ENCODE measurements around the gene APOBEC4. TPM values are rescaled to one million over a fixed set of nuclear protein-coding genes. Genes with fewer than 3 reads are reported as not detected.
A peak's percentile ranks its signal among the peaks of the same experiment; 100 is the strongest.
"Not testable (repeated sequence)": the region's sequence is repeated elsewhere in the genome, so short reads cannot be mapped to it uniquely, and the experiment has no call there.

APOBEC4 gene
- total RNA-seq, 1 donor from 2014 or later: not detected

GRCh38 chr1:183689762-183690204, 36.7 kb upstream of the APOBEC4 start:
- H3K9me3 Mint-ChIP-seq: no peaks in the 10 kb centered on the region
- DNase-seq (ENCODE audit: low read depth, low spot score): no peak
- TF ChIP-seq CTCF (conservative IDR thresholded peaks at IDR 0.05): no peak
- no peaks in the 10 kb centered on the region for H3K36me3 Mint-ChIP-seq (ENCODE audit: low read depth)
- H3K27me3 Mint-ChIP-seq (ENCODE audit: low read depth): no peaks in the 10 kb centered on the region
- H3K27ac Mint-ChIP-seq (ENCODE audit: unreplicated experiment): no peak overlapping the region
- peaks cover 5% of the 10 kb centered on the region for H3K4me1 Mint-ChIP-seq
- no peak overlapping the region for H3K4me3 Mint-ChIP-seq

GRCh38 chr1:183688341-183689060, 35.4 kb upstream of the APOBEC4 start:
- Mint-ChIP-seq H3K4me1 (peaks cover 5% of the 10 kb centered on the region), H3K36me3 (ENCODE audit: low read depth) (no peaks in the 10 kb centered on the region)

DNA sequence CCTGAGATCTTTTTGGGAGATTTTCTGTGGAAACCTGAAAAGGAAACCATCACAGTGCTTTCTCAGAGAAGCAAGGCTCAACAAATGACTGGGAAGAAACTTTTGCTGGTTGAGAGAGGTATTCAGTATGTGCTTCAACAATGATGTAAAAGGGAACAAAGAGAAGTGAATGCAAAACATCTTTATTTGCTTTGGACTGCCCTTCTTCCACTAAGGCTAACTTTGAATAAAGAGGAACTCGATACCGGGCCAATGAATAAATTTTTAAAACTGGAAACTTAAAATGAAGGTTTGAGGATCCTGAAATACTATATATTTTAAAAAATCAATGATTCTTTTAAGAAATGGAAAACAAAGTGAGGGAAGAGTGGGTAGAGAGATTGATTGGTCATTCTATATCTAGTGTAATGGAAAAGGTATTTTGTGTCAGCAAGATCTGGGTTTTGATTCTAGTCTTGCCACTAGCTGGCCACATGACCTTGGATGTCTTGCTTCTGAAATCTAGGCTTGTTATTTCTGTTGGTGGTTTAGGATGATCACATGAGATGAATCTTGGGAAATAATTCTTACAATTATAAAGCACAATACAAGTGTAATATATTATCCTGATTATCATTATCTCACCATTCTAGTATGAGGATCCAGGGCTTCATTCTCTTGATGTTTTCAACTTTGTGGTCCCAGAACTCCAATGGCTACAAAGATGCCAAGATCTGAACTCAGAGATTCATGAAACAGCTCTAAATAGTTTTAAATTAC, 34.6 kb upstream of the APOBEC4 start:
- H3K4me1 Mint-ChIP-seq: peaks cover 5% of the 10 kb centered on the region
- no peak for TF ChIP-seq CTCF (conservative IDR thresholded peaks at IDR 0.05)
- DNase-seq (ENCODE audit: low read depth, low spot score): no peak
- H3K27ac Mint-ChIP-seq (ENCODE audit: unreplicated experiment): no peak overlapping the region
- H3K4me3 Mint-ChIP-seq: no peak overlapping the region
- H3K36me3 Mint-ChIP-seq (ENCODE audit: low read depth): peaks cover 3% of the 10 kb centered on the region
- no peaks in the 10 kb centered on the region for H3K27me3 Mint-ChIP-seq (ENCODE audit: low read depth)
- peaks cover 4% of the 10 kb centered on the region for H3K9me3 Mint-ChIP-seq

More at GRCh38 chr1:183688341-183689060, 35.4 kb upstream of the APOBEC4 start:
- no peaks in the 10 kb centered on the region for H3K27me3 Mint-ChIP-seq (ENCODE audit: low read depth)
- TF ChIP-seq CTCF (conservative IDR thresholded peaks at IDR 0.05): no peak
- DNase-seq (ENCODE audit: low read depth, low spot score): no peak
- H3K9me3 Mint-ChIP-seq: no peaks in the 10 kb centered on the region
- no peak overlapping the region for H3K27ac Mint-ChIP-seq (ENCODE audit: unreplicated experiment)
- H3K4me3 Mint-ChIP-seq: no peak overlapping the region

GRCh38 chr1:183686229-183686628, 33.1 kb upstream of the APOBEC4 start:
- Mint-ChIP-seq H3K27me3 (ENCODE audit: low read depth) (no peaks in the 10 kb centered on the region), H3K9me3 (peaks cover 8% of the 10 kb centered on the region), H3K36me3 (ENCODE audit: low read depth) (peaks cover 6% of the 10 kb centered on the region), H3K27ac (ENCODE audit: unreplicated experiment) (no peak overlapping the region), H3K4me3 (no peak overlapping the region), H3K4me1 (peaks cover 5% of the 10 kb centered on the region)
- DNase-seq (ENCODE audit: low read depth, low spot score): no peak
- no peak for TF ChIP-seq CTCF (conservative IDR thresholded peaks at IDR 0.05)

- Mint-ChIP-seq H3K4me3 (no peak overlapping the region), H3K36me3 (ENCODE audit: low read depth) (peaks cover 9% of the 10 kb centered on the region), H3K4me1 (peaks cover 5% of the 10 kb centered on the region), H3K9me3 (peaks cover 8% of the 10 kb centered on the region), H3K27ac (ENCODE audit: unreplicated experiment) (no peak overlapping the region), H3K27me3 (ENCODE audit: low read depth) (no peaks in the 10 kb centered on the region)
- DNase-seq (ENCODE audit: low read depth, low spot score): no peak
- TF ChIP-seq CTCF (conservative IDR thresholded peaks at IDR 0.05): peak; percentile 85
Observed at GRCh38 chr1:183685112-183685713, 32.1 kb upstream of the APOBEC4 start.

- H3K4me1 Mint-ChIP-seq: peaks cover 11% of the 10 kb centered on the region
- H3K27me3 Mint-ChIP-seq (ENCODE audit: low read depth); H3K9me3 Mint-ChIP-seq; H3K27ac Mint-ChIP-seq (ENCODE audit: unreplicated experiment); H3K4me3 Mint-ChIP-seq; DNase-seq (ENCODE audit: low read depth, low spot score): not testable (repeated sequence)
- peaks cover 13% of the 10 kb centered on the region for H3K36me3 Mint-ChIP-seq (ENCODE audit: low read depth)
Observed at GRCh38 chr1:183679363-183679762, 26.2 kb upstream of the APOBEC4 start.

Data from neural crest cell (in vitro differentiated cells).